GM21526 (cell line): ENCODE measurements around the gene IZUMO1.

ENCODE experiments used
- ATAC-seq: cut with Tn5 transposase; IDR thresholded peaks from one replicate; pipeline ENCODE4 v1.9.1; 2021; ENCODE audit warnings: moderate library complexity; ENCODE audit not compliant: unreplicated experiment, low FRiP score

Gene IZUMO1

DNA sequence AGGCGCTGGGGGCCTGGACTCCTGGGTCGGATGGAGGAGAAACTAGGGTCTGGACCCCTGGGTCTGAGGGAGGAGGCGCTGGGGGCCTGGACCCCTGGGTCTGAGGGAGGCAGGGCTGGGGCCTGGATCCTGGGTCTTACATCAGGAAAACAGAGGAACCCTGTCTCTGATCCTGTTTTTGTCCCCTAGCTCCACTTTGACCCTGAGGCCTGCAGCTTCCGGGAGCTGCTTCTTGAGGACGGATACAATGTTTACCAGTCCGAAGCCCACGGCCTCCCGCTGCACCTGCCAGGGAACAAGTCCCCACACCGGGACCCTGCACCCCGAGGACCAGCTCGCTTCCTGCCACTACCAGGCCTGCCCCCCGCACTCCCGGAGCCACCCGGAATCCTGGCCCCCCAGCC, 11.0 kb upstream of the IZUMO1 start:
- ATAC-seq: no peak

DNA sequence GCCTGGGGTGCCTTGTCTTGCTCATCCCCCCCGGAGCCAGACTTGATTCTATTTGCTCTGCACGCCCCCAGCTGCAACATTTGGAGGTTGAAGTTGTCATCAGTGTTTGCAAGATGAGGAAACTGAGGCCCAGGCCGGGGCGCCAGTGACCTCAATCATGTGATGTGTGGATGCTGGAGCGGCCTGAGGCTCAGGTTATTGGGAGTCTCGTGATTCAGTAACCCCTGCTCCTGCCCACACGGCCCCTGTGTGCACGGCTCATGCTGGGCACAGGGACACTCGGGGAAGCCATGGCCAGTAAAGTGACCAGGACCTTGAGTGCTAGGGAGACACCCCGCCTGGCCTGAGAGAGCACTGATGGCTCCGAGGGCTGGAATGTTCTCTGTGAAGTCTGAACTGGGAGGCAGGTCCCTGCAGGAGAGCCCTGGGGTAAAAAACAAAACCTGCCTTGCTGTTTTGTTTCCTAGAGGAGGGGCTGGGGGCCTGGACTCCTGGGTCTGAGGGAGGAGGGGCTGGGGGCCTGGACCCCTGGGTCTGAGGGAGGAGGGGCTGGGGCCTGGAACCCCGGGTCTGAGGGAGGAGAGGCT, 10.5 kb upstream of the IZUMO1 start:
- ATAC-seq: no peak

DNA sequence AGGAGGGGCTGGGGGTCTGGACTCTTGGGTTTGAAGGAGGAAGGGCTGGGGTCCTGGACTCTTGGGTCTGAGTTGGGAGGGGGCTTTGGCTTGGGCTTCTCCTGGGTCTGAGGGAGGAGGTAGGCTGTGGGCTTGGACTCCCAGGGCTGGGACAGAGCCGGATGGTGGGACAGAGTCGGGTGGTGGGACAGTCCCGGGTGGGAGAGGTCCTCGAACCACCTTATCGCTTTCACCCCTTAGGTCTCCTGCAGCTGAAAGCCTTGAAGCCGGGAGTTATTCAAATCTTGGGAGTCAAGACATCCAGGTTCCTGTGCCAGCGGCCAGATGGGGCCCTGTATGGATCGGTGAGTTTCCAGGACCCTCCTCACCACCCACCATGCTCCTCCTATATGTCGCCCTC, 10.0 kb upstream of the IZUMO1 start:
- ATAC-seq: no peak

- no peak for ATAC-seq
These were observed 9.5 kb upstream of the IZUMO1 start for GRCh38 chr19:48756212-48756611.

DNA sequence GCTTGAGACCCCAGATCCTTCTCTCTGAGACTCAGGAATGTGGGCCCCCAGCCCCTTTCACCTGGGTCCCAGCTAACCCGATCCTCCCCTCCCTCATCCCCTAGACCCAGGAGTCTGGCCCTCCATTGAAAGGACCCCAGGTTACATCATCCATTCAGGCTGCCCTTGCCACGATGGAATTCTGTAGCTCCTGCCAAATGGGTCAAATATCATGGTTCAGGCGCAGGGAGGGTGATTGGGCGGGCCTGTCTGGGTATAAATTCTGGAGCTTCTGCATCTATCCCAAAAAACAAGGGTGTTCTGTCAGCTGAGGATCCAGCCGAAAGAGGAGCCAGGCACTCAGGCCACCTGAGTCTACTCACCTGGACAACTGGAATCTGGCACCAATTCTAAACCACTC, 9.1 kb upstream of the IZUMO1 start:
- ATAC-seq: no peak

- ATAC-seq: no peak
These were observed 8.5 kb upstream of the IZUMO1 start, which contains the start of gene FGF21 for GRCh38 chr19:48755084-48755641. Gene FGF21, plus strand, starts transcription at chr19:48755524. Its CDS starts 713 bp downstream, at chr19:48756237.

DNA sequence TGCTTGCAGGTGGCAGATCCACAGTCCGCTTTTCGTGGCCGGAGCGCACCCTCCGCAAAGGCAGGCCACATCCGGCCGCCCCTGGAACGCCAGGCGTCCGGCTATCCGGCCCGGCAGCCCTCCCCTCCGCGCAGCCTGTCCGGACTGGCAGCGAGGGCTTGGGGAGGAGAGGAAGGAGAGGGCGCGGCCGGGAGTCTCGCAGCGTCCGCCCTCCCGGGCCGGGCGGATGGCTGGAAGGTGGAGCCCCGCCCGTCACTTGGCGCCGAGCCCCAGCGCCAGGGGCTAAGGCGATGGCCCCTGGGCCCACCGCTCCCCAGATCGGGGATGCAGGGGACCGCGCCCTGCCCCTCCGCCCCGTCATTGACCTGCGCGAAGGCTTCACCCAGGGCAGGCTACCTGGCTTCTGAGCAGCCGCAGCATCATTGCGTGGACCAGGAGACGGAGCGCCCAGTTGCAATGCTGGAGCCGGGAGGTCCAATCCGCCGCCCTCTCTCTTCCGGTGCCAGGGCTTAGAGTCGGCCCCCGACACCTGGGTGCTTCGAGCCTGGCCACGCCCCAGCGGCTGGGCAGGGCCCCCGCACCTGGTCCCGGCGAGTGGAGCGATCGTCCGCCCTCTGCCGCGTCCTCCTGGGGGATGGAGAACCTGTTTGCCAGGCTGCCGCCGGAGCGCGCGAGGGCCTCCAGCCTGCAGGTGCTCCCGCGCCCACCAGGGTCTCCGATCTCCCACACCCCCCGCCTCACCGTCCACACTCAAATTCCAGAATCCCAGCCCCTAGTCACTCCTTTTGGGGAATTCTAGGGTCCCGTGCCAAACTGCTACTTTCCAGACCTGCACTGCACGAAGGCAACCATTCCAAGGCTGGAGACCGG, 6.0 kb upstream of the IZUMO1 start, which contains the start of gene FUT1:
Gene FUT1, minus strand, starts transcription at position 146 of the 870 bp plus-strand sequence. CDS start 1,360 bp downstream, outside the sequence.
- ATAC-seq: no peak

DNA sequence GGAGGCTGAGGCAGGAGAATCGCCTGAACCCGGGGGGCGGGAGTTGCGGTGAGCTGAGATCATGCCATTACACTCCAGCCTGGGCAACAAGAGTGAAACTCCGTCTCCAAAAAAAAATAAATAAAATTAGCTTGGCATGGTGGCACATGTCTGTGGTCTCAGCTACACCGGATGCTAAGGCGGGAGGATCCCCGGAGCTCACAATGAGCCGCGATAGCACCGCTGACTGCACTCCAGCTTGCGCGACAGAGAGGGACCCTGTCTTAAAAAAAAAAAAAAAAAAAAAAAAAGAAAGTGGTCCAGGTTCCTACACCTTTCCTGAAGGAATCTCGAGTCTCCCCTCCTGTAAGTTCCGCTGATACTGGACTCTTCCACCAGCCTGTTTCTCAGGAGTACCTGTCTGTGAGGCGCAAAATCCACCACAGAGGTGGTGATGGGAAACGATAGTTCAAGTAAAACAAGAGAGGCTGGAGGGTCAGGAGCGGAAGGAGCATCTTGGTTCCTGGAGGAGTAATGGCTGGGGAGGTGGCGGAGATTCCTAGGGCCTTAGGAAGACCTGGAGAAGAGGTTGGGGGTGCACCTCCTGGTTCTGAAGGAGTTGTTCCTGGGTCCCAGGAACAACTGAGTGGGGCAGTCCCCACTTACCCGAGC, 5.3 kb upstream of the IZUMO1 start:
- ATAC-seq: no peak

- no peak for ATAC-seq
These were observed 4.2 kb upstream of the IZUMO1 start for GRCh38 chr19:48750771-48751504.

GRCh38 chr19:48750351-48750750, 3.6 kb upstream of the IZUMO1 start:
- no peak for ATAC-seq

DNA sequence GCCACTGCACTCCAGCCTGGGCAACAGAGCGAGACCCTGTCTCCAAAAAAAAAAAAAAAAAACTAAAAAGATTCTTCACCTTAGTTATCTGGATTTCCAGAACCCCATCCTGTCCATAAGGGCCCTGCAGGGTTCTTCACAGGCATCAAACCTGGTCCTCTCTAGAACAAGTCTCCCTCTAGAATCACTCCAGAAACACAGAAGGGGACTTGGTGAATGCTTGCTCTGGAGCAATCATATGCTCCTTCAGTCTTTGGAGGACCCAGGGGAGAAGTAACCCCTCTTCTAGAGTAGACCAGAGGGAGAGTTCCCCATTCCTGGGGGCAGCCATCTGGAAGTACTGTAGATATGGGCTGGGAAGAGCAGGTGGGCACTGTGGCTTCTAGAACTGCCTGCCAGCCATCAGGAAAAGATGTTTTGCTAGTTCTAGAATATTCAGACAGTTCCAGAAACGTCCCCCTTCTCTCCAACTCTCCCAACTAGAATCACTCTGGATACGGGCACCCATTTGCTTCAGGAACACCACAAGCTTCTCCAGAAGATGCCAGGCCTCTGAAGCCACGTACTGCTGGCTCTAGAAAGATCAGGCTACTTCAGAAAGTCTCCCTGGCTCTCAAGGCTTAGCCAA, 3.0 kb upstream of the IZUMO1 start:
- ATAC-seq: no peak

- ATAC-seq: no peak
These were observed 599 bp downstream of the IZUMO1 start for GRCh38 chr19:48746110-48746509.

- no peak for ATAC-seq
These were observed 1.3 kb downstream of the IZUMO1 start for GRCh38 chr19:48745208-48745995.

GRCh38 chr19:48742096-48742495, 4.6 kb downstream of the IZUMO1 start:
- ATAC-seq: no peak

DNA sequence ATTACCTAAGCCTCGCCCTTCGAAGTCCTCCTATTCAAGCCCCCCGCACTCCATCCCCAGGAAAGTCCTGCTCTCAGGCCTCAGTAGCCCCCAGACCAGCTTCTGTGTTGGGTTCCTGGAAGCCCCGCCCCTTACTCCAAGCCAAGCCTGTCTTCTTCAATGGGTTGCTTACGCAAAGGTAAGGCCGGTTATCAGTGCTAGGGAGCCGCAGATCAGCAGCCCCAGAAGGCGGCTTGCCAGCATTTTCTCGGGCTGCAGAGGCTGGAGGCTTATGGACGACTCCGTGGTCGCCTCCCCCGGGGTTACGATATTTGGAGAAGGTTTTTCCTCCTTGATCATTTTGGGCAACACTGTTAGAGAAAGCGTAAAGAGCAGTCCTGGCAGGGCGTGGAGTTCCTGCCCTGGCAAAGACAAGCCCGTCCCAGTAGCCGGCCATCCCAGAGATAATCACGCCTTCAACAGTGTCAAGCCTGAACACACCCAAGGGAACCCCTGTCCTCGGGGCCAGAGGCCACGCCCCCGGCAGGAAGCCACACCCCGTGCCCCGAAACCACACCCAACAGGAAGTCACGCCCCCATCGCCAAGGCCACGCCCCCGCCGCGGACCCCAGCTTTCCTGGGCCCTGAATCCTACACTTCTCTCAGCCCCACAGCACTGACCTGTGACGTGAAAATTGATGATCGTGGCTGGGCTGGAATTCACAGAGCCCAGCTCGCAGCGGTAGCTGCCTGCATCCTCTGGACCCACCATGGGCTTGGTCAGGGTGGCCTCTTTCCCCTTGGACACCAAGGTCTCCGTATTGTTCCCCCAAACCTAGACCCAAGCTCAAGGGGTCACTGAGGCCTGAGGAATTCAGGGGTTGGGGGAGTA, 5.3 kb downstream of the IZUMO1 start:
- ATAC-seq: no peak

DNA sequence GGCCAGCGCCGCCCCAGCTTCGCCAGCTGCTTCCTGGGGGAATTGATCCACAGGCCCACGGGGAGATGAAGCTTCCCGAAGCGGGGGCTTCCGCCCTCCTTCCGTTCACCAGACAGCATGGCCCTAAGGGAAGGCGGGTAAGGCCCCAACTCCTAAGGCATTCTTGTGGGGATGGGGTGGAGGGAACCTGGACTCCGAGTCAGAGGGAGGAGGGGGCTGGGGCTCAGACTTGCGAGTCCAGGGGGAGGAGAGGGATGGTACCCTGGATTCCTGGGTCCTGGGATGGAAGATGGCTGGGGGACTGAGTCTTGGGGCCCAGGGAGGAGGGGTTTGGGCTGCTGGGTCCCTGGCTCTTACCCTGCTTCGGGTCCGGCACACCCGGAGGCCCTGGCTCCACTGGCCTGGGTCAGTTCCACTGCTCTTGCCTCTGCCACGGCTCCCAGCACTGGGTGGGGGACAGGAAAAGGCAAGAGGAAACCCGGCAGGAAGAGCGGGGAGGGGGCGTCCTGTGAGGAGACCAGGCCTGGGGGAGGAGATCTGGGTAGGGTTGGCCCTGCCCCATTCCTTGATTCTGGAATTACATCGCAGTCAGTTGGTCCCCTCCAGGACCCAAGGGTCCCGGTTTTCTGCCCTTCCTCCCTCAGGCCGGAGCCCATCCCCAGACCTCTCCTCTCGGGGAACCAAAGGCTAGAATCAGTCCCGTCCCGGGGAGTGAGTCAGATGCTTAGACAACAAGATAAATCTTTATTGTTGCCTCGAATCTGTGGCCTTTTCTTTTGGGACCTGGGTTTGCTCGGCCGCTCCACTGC, 6.3 kb downstream of the IZUMO1 start, which contains the start of gene RASIP1:
Gene RASIP1, minus strand, starts transcription at position 447 of the 809 bp plus-strand sequence. Its CDS starts 328 bp downstream, at position 119.
- ATAC-seq: no peak
